Stimulated activated memory B cell treated with anti-CD40 and anti-IgM and Interleukin-4, amounts not matched to agents 10 μg/mL and 1 μg/mL and 100 μg/mL, for 72 hours (primary cell): ENCODE results near the gene PIP5KL1.

ENCODE experiments used
- ATAC-seq: fragments of 150-1000 bp; cut with Tn5 transposase; 2 replicates; pipeline ENCODE4 v1.10.0; 2021
- H3K27ac Mint-ChIP-seq: one replicate; pipeline ENCODE4 v1.8.0; 2022; ENCODE audit warnings: mild to moderate bottlenecking, mixed read lengths
- H3K27me3 Mint-ChIP-seq: one replicate; pipeline ENCODE4 v1.8.0; 2022; ENCODE audit warnings: mixed read lengths
- H3K36me3 Mint-ChIP-seq: one replicate; pipeline ENCODE4 v1.8.0; 2022; ENCODE audit warnings: mixed read lengths
- H3K4me1 Mint-ChIP-seq: one replicate; pipeline ENCODE4 v1.8.0; 2022; ENCODE audit warnings: mixed read lengths
- H3K4me3 Mint-ChIP-seq: one replicate; pipeline ENCODE4 v1.8.0; 2022; ENCODE audit warnings: mild to moderate bottlenecking, moderate library complexity, mixed read lengths
- H3K9me3 Mint-ChIP-seq: one replicate; pipeline ENCODE4 v1.8.0; 2022; ENCODE audit warnings: mixed read lengths

PIP5KL1 gene

GRCh38 chr9:127919253-127919815 lies 11.2 kb downstream of the PIP5KL1 start:
- Mint-ChIP-seq H3K4me1 (peaks cover 65% of the 10 kb centered on the region), H3K27me3 (peaks cover under 1% of the 10 kb centered on the region), H3K4me3 (no peak overlapping the region), H3K27ac (peak overlapping the region; percentile 91), H3K36me3 (peaks cover 16% of the 10 kb centered on the region), H3K9me3 (no peaks in the 10 kb centered on the region)
- ATAC-seq: no peak

DNA sequence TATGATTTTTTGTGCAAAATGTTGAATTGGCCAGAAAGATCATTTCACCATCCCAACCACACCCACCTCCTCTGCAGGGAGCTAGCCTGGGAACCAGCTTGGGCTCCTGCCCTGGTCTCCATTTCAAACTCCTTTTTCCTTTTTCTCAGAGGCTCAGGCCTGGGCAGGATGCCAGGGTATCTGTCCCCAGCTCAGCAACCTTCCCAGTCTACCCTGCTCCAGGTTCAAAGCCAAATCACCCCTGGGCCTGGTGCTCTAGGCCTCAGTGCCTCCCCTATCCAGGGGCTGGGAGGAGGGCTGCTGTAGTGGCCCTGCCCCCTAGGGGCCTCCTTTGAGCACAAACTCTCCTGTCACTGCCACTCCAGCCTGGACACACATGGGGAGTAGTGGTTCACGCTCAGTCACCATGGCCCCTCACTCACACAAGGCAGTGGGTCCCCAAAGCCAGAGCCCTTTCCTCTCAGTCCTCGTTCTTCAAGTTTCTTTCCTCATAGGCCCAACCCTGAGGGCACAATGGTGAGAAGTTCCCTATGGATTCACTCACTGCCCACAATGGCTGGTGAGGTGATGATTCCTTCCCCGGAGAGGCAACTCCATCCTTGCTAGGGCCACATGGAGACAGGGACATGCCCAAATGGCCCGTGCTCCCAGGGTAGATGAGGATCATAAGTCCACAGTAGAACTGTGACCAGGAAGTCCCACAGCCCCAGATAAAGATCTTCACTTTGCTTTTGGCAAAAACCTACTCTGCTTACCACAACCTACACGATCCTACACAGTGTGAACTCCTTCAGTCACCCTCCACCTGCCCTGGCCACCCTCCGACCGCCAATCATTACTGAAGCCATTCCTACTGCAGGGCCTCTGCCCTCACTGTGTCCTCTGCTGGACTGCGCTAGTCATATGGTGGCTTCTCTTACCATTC lies 12.1 kb downstream of the PIP5KL1 start:
- H3K36me3 Mint-ChIP-seq: peaks cover 23% of the 10 kb centered on the region
- H3K27ac Mint-ChIP-seq: peak overlapping the region; percentile 91
- no peak for ATAC-seq
- H3K4me1 Mint-ChIP-seq: peaks cover 72% of the 10 kb centered on the region
- H3K4me3 Mint-ChIP-seq: peak overlapping the region; percentile 92
- H3K27me3 Mint-ChIP-seq: no peaks in the 10 kb centered on the region
- H3K9me3 Mint-ChIP-seq: no peaks in the 10 kb centered on the region

- Mint-ChIP-seq H3K36me3 (peaks cover 31% of the 10 kb centered on the region), H3K27ac (peak overlapping the region; percentile 91), H3K4me1 (peaks cover 77% of the 10 kb centered on the region), H3K27me3 (no peaks in the 10 kb centered on the region), H3K4me3 (peak overlapping the region; percentile 92), H3K9me3 (no peaks in the 10 kb centered on the region)
- ATAC-seq: peak; percentile 79
Observed at GRCh38 chr9:127917603-127918002, 13.0 kb downstream of the PIP5KL1 start.

GRCh38 chr9:127916720-127917581 lies 13.6 kb downstream of the PIP5KL1 start, which contains the start of gene ST6GALNAC4:
TSS of gene ST6GALNAC4 (minus strand) at chr9:127917041. CDS start at chr9:127916419, 622 bp downstream.
- Mint-ChIP-seq H3K4me3 (peak within 1 kb of the TSS; percentile 92), H3K9me3 (no peaks in the 10 kb centered on the region), H3K27ac (peak within 1 kb of the TSS; percentile 91), H3K36me3 (peaks cover 37% of the 10 kb centered on the region), H3K4me1 (peaks cover 80% of the 10 kb centered on the region), H3K27me3 (no peaks in the 10 kb centered on the region)
- peak; percentile 94 for ATAC-seq

DNA sequence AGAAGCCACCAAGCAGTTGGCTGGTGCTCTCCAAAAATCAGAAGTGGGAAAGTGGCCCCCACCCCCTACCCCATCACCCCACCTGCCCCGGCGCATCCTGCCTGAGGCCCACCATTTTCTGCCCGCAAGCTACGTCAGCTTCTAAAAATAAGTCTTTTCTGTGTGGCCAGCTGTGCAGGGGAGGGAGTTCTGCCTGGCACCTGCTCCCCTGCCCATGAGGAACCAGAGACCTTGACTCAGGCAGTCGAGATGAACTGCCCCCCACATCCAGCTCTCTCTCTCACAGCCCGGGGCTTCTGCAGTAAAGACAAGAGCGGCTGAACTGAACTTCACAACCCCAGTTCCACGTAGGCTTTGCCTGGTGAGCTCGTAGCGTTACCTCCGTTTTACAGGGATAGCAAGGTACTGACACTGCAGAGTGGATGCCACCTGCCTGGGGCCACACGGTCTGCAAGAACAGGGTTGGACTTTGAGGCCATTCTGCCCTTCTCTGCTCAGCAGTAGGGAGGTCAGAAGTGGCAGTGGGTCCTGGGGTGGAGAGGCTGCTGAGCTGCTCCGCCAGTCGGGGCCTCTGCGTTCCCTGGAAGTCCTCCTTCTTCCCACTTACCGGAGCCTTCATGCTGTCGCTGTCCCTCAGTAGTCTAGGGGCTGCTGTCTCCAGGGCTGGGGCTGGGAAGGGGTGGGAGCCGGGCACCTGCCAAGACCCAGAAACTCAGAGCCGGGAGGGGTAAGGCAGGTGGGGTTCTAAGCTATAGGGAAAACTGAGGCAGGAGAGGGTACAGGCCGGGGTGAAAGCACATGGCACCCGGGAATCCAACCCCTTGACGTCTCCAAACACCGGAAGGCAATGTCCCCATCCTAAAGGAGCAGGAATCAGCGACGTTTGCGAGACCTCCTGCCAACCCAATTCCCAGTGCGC lies 14.5 kb downstream of the PIP5KL1 start:
- Mint-ChIP-seq H3K9me3 (no peaks in the 10 kb centered on the region), H3K4me3 (peak overlapping the region; percentile 92), H3K27me3 (no peaks in the 10 kb centered on the region), H3K27ac (peak overlapping the region; percentile 91), H3K4me1 (peaks cover 80% of the 10 kb centered on the region), H3K36me3 (peaks cover 43% of the 10 kb centered on the region)
- ATAC-seq: peak; percentile 56

GRCh38 chr9:127915325-127915752 lies 15.2 kb downstream of the PIP5KL1 start:
- no peaks in the 10 kb centered on the region for H3K27me3 Mint-ChIP-seq
- peak overlapping the region; percentile 91 for H3K27ac Mint-ChIP-seq
- H3K36me3 Mint-ChIP-seq: peaks cover 50% of the 10 kb centered on the region
- H3K4me1 Mint-ChIP-seq: peaks cover 82% of the 10 kb centered on the region
- ATAC-seq: peak; percentile 0
- H3K9me3 Mint-ChIP-seq: no peaks in the 10 kb centered on the region
- H3K4me3 Mint-ChIP-seq: peak overlapping the region; percentile 92

DNA sequence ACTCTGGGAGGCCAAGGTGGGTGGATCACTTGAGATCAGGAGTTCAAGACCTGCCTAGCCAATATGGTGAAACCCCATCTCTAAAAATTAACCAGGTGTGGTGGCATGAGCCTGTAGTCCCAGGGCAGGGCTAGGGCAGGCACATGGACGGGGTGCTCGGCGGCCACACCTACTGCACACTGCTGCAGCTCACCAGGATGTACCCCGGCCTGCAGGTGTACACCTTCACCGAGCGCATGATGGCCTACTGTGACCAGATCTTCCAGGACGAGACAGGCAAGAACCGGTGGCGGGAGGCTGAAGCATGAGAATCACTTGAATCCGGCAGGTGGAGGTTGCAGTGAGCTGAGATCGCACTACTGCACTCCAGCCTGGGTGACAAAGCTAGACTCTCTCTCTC lies 16.9 kb downstream of the PIP5KL1 start:
- Mint-ChIP-seq H3K36me3 (peaks cover 53% of the 10 kb centered on the region), H3K27ac (peak overlapping the region; percentile 94), H3K4me1 (peaks cover 73% of the 10 kb centered on the region), H3K27me3 (no peaks in the 10 kb centered on the region), H3K9me3 (no peaks in the 10 kb centered on the region), H3K4me3 (no peak overlapping the region)
- ATAC-seq: no peak

DNA sequence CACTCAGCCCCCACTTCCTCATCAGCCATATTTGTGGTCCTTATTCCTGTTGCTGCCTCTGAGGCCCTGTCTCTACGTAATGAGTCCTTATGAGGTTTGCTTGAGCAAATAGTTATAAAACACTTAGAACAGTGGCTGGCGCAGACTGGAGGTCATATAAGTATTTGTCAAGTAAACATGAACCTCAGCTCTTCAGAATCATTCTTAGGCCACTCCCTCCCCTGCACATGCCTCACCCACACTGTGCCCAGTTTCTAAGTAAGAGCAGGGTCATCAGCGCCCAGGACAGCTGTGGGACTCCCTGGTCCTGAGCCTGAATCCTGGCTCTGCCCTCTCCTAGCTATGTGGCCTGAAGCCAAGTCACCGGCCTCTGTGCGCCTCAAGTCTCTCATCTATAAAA lies 17.7 kb downstream of the PIP5KL1 start:
- H3K36me3 Mint-ChIP-seq: peaks cover 59% of the 10 kb centered on the region
- H3K4me1 Mint-ChIP-seq: peaks cover 65% of the 10 kb centered on the region
- H3K27me3 Mint-ChIP-seq: no peaks in the 10 kb centered on the region
- peak overlapping the region; percentile 94 for H3K27ac Mint-ChIP-seq
- H3K9me3 Mint-ChIP-seq: no peaks in the 10 kb centered on the region
- H3K4me3 Mint-ChIP-seq: no peak overlapping the region
- ATAC-seq: no peak

- H3K27me3 Mint-ChIP-seq: no peaks in the 10 kb centered on the region
- ATAC-seq: no peak
- H3K27ac Mint-ChIP-seq: peak overlapping the region; percentile 94
- no peaks in the 10 kb centered on the region for H3K9me3 Mint-ChIP-seq
- no peak overlapping the region for H3K4me3 Mint-ChIP-seq
- H3K4me1 Mint-ChIP-seq: peaks cover 60% of the 10 kb centered on the region
- H3K36me3 Mint-ChIP-seq: peaks cover 59% of the 10 kb centered on the region
Observed at GRCh38 chr9:127912296-127912695, 18.3 kb downstream of the PIP5KL1 start.

DNA sequence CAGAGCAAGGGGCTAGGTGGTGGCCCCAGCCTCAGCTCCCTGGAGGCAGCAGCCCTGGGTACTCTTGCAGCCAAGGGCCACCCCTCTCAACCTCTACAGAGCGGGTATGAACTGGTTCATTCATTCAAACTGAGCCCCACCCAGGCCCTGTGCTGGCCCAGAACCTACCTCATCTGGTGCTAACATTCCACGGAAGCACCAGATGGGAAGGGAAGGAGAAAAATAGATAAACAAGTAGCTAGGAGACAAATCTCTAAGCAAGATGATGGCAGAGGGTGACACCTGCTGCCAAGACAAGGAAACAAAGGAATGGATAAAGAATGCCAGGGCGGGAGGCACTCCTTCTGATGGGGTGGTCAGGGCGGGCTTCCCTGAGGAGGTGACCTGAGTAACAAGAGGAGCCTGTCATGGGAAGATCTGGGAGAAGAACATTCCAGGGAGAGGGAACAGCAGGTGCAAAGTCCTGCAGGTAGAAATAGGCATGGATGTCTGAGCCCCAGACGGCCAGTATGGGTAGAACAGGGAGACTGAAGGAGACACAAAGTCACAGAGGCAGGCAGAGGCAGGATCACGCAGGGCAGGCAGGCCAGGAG lies 19.9 kb downstream of the PIP5KL1 start:
- Mint-ChIP-seq H3K4me1 (peaks cover 68% of the 10 kb centered on the region), H3K9me3 (no peaks in the 10 kb centered on the region), H3K27ac (peak overlapping the region; percentile 94), H3K36me3 (peaks cover 59% of the 10 kb centered on the region), H3K27me3 (no peaks in the 10 kb centered on the region), H3K4me3 (peak overlapping the region; percentile 59)
- ATAC-seq: no peak

DNA sequence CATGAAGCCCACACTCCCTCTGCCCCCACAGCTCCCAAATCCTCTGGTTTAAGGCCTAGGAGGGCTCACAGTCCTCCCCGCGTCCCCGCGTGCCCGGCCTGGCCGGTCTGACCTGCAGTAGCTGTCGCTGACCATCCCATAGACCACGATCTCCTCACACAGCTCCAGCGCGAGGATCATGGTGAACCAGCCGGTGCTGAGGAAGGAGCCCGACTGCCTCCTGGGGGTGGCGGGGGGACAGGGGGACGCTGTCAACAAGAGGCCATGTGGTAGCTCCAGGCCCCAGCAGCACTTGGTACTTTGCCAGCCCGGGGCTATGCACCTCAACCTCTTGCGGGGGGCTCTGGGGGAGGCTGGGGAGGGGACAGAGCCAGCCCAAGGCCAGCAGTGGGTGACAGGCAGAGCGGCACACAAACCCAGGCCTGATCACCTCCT lies 20.7 kb downstream of the PIP5KL1 start:
- H3K4me3 Mint-ChIP-seq: no peak overlapping the region
- peaks cover 68% of the 10 kb centered on the region for H3K4me1 Mint-ChIP-seq
- no peaks in the 10 kb centered on the region for H3K9me3 Mint-ChIP-seq
- H3K36me3 Mint-ChIP-seq: peaks cover 59% of the 10 kb centered on the region
- no peaks in the 10 kb centered on the region for H3K27me3 Mint-ChIP-seq
- H3K27ac Mint-ChIP-seq: peak overlapping the region; percentile 94
- ATAC-seq: no peak

- Mint-ChIP-seq H3K27ac (no peak overlapping the region), H3K36me3 (peaks cover 49% of the 10 kb centered on the region), H3K4me3 (no peak overlapping the region), H3K4me1 (peaks cover 69% of the 10 kb centered on the region), H3K27me3 (no peaks in the 10 kb centered on the region), H3K9me3 (no peaks in the 10 kb centered on the region)
- ATAC-seq: no peak
Observed at GRCh38 chr9:127908660-127908926, 22.0 kb downstream of the PIP5KL1 start.

DNA sequence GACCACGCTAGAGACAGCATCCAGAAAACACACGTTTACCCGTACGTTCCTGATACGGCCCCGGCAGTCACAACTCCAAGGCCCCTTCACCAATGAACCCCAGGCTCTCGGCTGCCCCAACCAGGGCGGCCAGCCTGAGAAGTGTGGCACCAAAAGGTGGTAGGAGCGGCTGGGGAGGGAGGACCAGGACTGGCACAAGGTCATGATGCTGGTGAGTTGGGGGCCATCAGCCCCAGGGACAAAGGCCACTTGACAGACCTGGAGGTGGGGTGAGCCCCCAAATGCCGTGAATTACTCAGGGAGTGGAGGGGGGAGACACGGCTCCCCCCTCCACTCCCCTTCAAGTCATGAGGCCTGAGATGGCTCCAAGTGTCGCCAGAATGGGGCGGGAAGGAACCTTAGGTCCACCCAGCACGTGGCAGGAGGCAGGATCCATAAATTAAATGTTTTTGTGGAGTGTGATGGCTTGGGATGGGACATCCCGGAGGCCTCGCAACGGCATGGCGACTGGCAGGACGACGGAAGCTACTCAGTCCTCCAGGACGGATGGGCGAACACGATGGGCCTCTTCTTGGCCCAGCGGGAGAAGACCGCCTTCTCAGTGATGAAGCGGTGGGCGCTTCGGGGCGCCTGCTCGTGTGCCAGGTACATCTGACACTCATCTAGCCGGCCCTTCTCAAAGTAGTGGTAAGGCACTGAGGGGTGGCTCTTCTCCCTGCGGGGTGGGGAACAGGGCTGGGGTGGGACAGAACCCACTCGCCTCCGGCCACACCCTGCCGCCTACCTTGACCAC lies 22.5 kb downstream of the PIP5KL1 start:
- ATAC-seq: no peak
- H3K4me1 Mint-ChIP-seq: peaks cover 73% of the 10 kb centered on the region
- no peaks in the 10 kb centered on the region for H3K9me3 Mint-ChIP-seq
- no peaks in the 10 kb centered on the region for H3K27me3 Mint-ChIP-seq
- peaks cover 44% of the 10 kb centered on the region for H3K36me3 Mint-ChIP-seq
- H3K27ac Mint-ChIP-seq: peak overlapping the region; percentile 99
- no peak overlapping the region for H3K4me3 Mint-ChIP-seq
